GM19035 (cell line): Measurements from ENCODE around the gene CACNA1C.
"Not testable (repeated sequence)": the region's sequence is repeated elsewhere in the genome, so short reads cannot be mapped to it uniquely, and the experiment has no call there.

Experiments
- ATAC-seq: cut with Tn5 transposase; IDR thresholded peaks from one replicate; pipeline ENCODE4 v1.9.1; 2021; ENCODE audit not compliant: unreplicated experiment

Gene CACNA1C

DNA sequence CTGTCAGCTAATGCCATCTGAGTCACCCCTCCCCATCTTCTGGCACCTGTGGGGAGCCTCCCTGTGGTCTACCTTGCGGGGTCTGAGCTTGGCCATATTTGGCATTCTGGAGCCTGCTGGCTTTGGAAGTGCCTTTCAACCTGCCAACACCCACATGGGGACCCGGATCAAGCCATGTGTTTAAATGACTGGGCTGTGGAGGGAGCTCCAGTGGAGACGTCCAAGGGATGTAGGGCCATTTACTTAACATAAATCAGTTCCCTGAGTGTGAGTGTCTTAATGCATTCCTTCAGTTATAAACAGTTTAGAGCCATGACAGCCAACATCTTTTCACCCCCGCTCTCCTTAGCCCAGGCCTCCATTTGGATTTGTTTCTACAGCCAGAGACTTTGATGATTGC is 22.0 kb downstream of the CACNA1C start:
- ATAC-seq, result no peak

DNA sequence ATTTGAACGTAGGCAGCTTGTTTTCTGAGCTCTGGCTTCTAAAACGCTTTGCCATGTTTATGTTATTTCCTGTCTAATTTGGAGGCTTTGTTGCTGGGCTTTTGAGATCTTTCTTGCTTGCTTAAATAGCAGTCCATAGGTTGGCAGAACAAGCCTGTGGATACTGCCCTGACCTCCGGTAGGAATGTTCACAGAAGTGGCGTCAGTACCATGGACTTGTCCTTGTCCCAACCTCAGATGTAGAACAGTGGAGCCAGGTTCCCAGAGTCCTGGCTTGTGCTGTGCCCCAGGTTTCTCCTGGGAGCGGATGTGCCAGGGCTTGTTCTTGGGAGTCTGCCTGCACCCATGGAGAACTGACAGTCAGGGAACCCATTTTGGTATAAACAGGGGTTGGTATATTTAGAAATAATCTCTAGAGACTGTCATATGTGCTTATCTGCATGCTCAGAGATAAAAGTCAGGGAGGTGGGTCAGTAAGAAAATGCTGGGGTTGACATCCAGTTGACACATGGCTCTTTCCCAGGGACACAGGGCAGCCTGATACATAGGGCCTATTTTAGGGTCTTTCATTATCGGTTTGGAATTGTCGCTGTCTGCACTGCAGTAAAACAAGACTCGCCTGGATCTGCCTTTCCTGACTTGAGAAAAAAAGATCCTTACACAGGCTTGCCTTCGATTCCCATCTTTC is 22.9 kb downstream of the CACNA1C start:
- no peak for ATAC-seq

GRCh38 chr12:2076196-2076570 is 23.4 kb downstream of the CACNA1C start:
- no peak for ATAC-seq

- no peak for ATAC-seq
Observed at GRCh38 chr12:2076728-2077127, 23.9 kb downstream of the CACNA1C start.

- ATAC-seq, result no peak
Observed at GRCh38 chr12:2080604-2081003, 27.8 kb downstream of the CACNA1C start.

DNA sequence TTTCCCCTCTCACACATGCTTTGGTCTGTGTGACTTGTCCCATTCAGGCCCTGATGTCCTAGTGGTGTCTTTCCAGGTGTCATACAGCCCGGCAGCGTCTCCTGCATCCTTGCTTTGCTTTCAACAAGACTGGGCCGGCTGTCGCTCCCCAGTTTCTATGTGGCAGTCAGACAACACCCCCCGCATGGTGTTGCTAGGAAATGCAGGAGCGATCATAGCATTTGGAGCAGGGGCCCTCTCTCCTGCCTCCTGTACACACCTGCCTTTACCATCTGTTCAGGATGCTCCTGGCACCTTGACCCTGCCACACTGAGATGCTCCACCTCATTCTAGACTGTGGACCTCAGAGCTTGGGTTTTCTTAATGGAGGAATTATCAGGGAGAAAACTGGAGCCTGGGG is 29.5 kb downstream of the CACNA1C start:
- ATAC-seq, result no peak

DNA sequence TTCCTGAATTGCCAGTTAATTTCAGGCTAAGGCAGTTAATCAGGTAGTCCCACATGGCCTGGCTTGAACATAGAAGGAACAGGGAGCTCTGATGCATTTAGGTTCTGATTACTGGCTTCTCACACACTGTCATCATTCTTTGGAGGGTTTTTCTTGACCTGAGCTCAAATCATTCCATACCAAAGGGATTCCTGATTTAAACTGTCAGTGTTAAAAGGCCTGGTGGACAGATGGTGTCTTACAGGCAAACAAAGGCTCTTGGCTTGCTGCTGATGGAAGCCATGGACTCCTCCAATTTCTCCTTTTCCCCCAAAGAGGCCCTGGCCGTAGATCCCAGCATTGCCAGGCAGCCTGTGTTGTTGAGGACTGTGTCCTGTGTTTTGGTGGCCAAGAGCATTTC is 30.2 kb downstream of the CACNA1C start:
- no peak for ATAC-seq

GRCh38 chr12:2083561-2083960 is 30.8 kb downstream of the CACNA1C start:
- no peak for ATAC-seq

GRCh38 chr12:2084553-2085296 is 31.9 kb downstream of the CACNA1C start:
- no peak for ATAC-seq

DNA sequence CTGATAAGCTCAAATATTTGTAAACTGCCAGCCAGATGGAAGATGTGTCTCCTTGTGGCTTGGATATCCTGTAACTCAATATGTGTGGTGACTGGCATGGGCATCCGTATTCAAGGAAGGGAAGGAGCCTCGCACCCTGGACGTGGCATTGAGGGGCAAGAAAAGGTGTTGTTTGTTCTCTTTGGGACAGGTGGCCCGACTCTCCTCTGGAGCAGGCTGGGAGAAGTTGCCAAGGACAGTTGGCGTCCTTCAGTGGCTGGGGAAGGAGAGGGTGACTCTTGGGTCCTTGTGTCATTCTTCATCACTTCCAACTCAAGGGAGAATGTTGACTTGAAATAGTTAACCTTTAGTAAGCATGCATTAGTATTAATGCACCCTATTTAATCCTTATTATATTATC is 39.6 kb downstream of the CACNA1C start:
- no peak for ATAC-seq

- ATAC-seq, result no peak
Observed at GRCh38 chr12:2092890-2093289, 40.1 kb downstream of the CACNA1C start.

GRCh38 chr12:2094597-2094996 is 41.8 kb downstream of the CACNA1C start:
- no peak for ATAC-seq

DNA sequence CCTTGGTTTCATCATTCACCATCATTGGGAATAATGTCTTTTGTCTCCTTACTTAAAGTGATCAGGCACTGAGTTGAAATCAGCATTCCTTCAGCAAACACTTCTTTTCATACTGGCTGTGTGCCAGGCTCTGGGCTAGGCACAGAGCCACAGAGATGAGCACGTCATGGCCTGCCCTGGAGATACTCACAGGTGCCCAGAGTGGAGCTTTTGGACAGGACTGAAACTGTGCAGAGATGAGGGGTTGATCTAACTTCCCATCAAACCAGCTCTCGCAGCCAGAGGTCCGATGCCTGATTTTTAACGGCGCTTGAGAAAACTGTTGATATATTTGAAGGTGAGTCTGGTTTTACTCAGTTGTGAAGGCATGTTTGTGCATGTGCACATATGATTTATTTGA is 43.1 kb downstream of the CACNA1C start:
- ATAC-seq, result no peak

DNA sequence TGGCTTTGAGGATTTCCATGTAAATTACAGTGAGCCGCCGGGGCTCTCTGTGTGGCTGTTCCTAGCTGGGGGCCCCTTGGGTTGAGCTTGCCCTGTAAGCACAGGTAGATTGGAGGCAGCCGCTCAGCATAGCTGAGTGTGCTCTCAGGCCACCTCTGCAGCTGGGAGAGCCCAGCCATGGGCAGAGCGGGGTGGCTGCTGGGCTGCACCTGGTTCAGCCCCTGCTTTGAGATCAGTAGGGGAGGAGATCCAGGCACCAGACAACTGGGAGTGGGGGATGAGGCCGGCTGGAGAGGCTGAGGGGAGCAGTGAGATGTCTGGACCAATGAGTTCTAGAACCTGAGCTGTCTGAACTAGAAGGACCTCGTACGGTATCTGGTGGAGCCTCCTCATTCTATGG is 44.8 kb downstream of the CACNA1C start:
- ATAC-seq, result no peak

DNA sequence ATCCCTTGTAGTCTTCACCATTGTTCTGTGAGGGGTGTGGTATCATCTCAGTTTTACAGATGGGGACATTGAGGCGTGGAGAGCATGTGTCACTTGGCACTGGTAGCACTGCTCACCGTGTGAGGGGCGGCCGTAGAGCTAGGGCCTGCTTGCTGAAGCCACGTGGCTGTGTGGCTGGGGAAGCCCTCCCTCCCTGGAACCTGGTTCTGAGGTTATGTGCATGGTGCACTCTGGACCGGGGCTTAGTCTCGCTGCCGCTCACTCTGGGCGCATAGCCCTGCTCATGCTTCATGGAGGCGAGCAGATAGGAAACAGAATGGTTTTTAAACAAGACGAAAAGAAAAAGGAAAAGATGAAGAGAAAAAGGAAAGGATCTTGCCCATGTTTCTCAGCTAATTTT is 46.1 kb downstream of the CACNA1C start:
- ATAC-seq, result no peak

- no peak for ATAC-seq
Observed at GRCh38 chr12:2099595-2099994, 46.8 kb downstream of the CACNA1C start.

DNA sequence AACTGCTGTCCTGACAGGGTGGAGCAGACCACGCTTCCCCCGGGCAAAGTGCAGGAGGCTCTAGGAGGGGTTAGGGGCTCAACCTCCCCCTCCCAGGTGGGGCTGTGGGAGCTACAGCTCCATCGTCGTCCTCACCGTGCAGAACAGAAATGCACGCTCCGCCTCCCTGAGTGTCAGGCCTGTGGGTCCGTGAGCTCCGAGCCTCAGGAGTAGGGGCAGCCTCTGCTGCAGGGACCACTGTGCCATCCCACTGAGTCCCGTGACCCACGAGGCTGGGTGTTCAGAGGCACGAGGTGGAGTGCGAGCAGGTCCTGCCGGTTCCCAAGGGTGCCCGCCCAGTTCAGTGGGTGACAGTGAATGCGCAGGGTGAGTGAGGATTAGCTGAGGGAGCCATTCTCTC is 48.6 kb downstream of the CACNA1C start:
- no peak for ATAC-seq

DNA sequence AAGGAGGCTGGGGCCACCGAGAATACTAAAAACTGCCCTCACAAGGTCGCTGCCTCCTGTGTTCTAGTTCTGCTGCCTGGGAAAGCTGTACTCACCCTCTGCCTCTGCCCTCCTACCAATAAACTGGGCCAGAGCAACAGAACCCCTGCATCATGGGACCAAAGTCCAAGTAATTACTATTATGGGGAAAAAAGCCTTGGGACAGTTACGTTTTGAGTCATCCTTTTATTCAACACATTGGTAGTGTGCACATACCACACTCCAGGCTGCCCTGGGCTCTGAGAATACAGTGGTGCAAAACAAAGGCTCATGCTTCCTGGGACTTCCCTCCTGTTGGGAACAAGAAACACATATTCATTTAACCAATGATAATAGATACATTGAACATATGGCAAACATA is 49.0 kb downstream of the CACNA1C start:
- no peak for ATAC-seq

DNA sequence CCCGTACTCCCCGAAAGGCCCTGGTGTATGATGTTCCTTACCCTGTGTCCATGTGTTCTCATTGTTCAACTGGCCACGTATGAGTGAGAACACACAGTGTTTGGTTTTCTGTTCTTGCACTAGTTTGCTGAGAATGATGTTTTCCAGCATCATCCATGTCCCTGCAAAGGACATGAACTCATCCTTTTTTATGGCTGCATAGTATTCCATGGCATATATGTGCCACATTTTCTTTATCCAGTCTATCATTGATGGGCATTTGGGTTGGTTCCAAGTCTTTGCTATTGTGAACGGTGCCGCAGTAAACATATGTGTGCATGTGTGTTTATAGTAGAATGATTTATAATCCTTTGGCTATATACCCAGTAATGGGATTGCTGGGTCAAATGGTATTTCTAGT is 49.9 kb downstream of the CACNA1C start:
- not testable (repeated sequence) for ATAC-seq

DNA sequence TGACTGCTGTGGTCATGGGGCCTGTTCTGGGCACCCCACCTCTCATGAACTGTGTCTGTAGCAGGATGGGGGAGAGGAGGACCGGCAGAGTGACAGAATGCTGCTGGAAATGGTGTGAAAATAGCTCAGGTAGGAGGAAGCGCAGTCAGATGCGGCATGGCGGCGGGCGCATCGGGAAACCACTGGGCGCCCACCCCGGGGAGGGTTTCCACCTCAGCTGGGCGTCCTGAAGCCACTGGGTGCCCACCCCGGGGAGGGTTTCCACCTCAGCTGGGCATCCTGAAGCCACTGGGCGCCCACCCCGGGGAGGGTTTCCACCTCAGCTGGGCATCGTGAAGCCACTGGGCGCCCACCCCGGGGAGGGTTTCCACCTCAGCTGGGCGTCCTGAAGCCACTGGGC is 52.6 kb downstream of the CACNA1C start:
- not testable (repeated sequence) for ATAC-seq

- no peak for ATAC-seq
Observed at GRCh38 chr12:2108166-2108565, 55.4 kb downstream of the CACNA1C start.

- no peak for ATAC-seq
Observed at GRCh38 chr12:2108975-2109671, 56.3 kb downstream of the CACNA1C start.
